Fibroblast of skin of right biceps (primary cell): ENCODE data around the gene OGA.

Source experiments
- DNase-seq: peaks from one replicate; pipeline ENCODE4 v3.0.0-alpha.2; 2013

The OGA gene

DNA sequence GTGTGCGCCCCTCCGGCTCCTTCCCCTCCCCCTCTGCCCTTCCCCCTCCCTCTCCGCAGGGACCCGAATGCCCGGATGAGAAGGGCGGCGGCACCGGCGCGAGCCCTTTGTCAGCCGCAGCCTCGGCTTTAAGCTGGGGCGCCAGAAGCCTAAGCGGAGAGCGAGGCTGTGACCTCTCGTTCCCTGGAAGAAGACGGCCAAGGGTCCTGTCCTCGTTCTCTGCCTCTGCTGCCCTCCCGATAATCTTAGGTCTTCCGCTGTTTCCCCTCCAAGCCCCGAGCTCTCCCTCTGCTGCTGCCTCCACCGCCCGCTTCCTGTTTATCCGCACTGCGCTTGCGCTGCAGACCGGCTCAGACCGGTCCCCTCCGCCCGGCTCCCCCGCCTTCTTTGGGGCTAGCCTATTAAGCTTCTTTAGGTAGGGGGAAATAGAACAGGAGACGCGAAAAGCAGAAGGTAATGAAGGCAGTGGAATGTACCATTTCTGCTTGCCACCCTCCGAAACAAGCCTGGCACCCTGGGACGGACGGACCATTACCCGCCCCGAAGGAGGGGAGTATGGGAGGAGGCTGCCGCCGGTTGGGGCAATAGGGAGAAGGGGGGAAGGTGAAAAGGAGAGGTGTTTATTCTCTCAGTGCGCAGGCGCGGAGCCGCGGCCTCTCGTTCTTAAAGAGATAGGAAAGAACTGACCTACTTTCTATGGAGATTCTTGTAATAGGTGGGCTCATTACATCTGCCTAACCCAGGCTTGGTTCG is at the start of gene OGA:
Gene OGA, minus strand, starts transcription at position 326 of the 753 bp plus-strand sequence. CDS start 422 bp downstream, outside the sequence.
- peak; percentile 100 for DNase-seq

DNA sequence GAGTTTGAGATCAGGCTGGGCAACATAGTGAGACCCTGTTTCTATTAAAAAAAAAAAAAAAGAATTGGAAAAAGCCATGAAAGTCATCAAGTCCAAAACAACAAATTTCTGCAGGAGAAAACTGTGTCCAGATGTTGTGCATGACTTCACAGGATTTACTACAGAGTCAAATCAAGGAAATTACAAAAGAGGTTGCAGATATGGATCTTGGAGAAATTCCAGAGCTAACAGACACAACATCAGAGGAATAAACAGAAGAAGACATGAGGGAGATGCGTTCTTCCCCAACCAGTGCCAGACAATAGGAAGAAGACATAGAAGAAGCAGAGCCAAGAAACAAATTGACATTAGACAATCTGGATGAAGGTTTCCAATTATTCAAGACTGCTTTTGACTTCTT is 49.7 kb upstream of the OGA start:
- no peak for DNase-seq

DNA sequence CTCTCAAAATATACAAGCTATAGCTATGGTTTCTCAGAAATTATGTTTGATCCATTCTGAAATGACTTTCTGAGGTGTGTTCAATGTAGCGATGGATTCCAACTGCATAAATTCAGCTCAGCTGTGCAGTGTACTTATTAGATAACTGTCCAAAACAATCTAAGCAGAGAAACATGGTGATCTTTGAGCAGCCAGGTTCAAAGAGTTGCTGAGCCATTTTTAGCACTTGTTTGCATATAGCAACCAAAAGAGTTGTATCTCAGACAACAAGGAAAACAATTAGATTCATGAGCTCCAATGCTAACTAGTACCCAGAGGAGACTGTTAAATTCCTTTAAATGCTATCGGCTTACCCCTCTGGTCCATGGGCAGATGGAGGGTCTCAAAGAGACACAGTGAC is 41.3 kb upstream of the OGA start:
- no peak for DNase-seq

DNA sequence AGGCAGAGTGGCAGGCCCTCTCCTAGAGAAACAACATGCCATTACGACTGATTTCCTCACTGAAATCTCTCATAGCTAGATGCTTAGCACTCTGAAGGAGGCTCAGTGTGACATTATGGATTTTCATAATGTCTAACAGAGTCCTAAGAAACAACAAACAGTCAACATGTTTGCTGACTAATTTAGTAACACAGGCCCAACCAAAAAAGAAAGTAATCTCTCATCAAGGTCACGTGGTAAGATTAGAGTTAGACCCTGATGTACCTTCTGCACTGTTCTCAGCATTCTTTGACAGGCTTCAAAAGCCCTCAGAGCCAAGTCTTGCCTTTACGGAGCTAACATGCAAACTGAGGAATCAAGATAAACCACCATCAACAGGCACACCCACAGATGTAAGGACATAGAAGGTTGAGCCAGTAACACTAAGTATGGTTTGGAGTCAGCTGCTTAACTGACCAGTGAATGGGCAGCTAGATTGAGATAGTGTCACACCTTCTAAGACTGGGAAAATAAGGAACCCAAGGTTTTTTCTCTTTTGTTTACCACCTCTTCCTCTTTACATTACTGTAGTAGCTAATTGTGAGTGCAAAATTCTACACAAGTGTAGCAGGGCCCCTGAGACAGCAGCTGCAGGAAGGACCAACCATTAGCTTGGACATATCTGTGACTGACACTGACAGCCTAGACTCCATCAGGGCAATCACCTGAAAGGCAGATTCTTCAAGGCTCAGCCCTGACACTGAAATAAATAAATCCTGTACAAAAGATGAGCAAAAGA is 40.7 kb upstream of the OGA start:
- DNase-seq = no peak

DNA sequence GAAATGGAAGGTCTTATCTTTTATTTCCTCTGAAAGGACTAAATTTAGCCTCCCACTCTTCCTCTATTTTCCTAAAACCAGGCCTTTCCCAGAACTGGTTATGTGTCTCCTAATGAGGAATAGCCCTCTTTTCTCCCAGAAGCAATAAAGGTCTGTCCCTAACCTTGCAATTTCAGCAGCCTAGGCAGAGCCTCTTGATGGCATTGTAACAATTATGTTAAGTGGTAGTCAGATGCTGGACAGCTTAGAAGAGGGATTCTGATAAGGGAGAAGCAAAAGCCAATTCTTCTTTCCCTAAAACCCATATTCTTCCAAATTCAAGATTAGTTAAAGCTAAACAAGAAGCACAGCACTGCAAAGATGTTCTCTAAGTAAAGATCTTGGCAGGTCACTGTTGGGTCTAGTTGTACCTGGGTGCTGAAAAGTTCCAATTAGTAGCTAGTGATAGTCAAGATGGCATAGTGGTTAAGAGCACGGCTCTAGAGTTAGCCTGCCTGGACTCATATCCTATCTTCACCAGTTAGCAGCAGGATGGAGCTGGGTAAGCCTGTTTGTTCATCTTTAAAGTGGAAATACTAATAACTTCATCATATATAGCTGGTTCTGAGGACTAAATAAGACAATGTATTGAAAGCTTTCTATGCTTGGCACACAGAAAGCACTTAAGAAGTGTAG is 39.7 kb upstream of the OGA start:
- DNase-seq = no peak

DNA sequence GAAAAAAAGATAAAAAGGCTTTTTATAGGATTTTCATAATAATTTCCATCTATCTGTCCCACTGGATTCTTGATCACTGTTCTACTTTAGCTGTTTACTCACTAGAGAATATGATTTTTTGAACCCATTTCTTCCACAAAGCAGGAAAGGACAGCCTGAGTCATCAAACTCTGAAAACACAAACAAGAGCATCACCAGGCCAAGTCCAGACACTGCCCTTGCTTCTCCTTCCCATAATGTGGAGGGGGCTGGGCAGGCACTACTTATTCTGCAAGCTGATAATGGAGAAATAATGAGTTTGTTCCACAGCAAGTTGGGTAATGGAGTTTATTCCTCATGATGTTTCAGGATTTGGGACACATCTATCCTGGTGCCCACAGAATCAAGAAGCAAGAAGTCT is 38.4 kb upstream of the OGA start:
- no peak for DNase-seq

DNA sequence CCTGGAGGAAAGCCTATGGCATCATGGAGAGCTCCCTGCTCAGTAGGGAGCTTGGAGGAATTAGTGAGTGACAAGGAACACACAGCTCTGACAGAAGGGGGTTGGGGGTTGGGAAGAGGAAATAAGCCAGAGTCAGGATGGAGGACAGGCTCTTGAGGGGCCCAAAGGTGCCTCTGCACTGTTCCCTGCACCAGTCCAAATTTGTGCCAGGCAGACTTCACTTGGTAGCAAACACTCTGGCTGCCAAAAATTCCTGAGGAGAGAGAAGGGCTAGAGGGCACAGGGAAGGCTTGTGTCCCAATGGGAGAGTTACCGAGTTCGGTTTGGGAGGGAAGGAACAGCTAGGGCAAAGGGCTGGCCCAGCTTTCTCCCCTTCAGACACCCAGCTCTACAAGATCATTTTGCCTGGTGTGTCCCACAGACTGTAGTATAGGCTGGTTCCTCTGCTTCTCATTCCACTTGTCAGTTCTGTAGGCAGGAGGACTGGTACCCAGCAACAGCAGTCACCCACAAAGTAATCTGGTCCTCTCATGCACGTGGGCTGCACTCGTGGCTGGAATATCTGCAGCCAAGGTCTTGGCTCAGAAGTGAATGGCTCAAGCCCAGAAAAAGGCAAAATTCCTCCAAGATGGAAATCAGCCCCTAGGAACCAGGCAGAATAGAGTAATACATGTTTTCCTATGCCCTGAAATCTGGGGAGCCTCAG is 33.3 kb upstream of the OGA start:
- DNase-seq = no peak

DNA sequence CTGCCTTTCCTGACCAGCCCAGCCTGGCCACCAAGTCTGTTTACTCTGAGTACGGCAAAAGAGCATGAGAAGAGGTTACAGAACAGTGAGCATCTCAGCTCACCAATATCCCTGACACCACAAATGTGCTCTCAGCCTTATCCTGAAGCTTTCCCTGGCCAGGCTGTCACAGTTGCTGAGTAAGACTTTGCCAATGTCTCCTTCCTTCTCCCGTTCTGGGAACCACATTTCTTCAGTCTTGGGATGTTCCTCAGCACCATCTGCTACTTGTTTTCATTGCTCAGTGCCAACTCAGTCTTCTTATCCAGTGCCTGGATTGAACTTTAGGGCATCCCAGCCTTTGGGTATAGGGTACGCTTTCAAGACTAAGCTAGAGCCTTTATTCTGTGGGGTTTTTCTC is 32.5 kb upstream of the OGA start:
- no peak for DNase-seq

DNA sequence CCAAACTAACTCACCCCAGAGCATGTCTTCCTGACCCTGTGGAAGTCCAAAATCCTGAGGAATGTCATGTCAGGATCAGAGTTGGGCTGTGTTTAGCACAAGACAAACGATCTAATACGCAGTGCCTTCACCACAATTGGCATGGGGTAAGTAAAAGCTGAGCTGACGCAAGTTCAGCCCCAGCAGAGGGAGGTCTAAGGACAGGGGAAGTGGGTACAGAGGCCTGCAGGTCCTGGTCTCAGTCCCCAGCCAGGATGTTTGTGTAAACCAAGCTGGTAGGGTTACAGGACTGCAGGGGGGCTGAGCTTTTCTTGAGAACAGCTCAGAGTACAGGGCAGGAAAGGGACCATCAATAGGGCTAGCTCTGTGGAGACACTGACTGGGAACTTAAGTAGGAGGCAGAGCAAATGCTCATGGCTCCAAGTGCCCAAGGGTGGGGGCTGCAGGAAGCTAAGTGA is 30.7 kb upstream of the OGA start:
- DNase-seq = no peak

DNA sequence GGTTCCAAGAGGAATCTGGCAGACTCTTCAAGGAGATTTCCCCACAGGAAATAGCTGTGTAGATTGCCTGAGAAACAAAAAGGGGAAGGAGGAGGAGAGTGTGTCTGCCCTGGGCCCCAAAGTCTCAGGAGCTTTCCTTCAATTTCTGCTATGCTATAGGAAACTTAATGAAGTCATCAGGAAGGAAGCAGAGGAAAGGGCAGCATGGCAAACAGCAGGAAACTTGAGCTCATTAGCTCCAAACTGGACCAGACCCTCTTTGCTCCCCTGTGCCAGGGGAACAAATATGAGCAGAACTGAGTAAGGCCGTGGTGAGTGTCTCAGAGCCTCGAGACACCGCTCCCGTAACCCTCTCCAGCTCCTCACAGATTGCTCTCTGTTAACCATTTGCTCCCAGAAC is 30.2 kb upstream of the OGA start:
- DNase-seq = no peak

DNA sequence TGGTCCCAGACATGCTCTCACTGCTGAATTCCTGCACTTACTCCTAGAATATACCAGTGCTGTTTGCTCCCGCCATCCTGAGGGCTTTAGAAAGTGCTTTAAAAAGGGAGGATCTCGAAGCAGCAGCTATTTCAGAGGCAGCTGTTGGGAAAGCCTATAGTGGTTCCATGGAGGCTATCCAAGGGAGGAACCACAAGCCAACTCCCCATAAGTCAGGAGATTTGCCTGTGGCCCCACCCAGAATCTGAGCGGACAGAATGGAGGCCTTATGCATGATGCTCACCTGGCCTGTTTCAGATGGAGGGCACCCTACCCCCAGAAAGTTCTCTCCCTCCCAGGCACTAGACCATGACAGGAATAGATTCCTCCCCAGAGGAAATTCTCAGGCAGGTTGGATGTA is 27.6 kb upstream of the OGA start:
- no peak for DNase-seq

DNA sequence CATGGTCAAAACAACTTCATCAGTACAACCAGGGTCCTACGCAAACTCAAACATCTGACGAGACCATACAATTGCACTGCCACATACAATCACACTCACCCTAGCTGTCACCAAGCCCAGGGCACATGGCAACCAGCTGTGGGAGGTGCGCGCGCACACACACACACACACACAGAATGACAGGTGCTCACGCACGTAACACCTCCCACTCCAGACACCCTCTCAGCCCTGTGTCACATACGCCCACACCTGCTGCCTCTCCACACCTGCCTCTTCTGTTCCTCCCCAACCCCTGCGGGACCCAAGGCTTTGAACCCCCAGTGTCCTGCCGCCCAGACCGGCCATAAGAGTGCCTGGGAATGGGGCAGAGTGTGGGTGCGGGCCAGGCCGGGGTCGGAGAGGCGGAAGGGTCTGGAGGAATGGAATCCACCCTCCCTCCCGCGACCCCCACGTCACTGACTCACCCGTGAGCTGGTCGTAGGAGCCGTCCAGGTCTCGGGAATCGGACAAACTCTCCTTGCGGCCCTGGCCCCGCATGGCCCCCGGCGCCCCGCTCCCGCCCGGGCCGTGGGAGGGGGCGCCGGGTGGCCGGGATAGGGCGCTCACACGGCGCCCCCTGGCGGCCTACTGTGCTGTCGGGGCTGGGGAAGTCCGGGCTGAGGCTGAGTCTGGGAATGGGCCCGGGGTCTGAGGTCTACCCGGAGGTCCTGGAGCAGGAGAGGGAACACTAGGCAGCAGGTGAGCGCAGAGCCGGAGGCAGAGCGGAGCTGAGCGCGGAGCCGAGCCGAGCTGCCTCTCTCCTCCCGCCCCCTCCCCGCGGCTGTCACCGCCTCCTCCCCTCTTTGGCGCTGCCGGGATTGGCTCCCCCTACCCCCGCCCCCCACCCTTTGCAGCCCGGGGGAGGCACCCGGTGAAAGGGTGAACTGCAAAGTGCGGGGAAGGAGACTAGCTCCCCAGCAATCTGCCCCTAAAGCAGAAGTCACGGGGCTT is 25.1 kb upstream of the OGA start, which contains the start of gene KCNIP2:
Gene KCNIP2, minus strand, starts transcription at position 769 of the 990 bp plus-strand sequence. Its CDS starts 232 bp downstream, at position 537.
- no peak for DNase-seq

DNA sequence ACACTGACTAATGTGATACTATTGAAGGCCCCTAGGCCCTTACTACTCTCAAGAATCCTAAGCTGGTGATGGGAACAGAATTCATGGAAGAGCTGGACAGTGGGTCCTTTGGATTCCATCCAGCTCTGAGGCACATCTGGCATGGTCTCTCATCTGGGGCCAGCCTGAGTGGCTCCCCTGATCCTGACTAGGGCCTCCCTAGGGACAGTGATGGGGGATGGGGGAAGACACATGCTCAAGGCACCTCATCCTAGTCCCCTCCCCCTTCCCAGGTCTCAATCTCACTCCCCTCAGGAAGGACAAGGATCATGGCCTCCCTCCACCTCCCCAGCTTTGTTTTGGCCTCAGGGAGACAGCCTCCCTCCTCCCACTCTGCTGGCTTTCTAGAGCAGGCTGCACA is 23.6 kb upstream of the OGA start:
- DNase-seq = no peak

DNA sequence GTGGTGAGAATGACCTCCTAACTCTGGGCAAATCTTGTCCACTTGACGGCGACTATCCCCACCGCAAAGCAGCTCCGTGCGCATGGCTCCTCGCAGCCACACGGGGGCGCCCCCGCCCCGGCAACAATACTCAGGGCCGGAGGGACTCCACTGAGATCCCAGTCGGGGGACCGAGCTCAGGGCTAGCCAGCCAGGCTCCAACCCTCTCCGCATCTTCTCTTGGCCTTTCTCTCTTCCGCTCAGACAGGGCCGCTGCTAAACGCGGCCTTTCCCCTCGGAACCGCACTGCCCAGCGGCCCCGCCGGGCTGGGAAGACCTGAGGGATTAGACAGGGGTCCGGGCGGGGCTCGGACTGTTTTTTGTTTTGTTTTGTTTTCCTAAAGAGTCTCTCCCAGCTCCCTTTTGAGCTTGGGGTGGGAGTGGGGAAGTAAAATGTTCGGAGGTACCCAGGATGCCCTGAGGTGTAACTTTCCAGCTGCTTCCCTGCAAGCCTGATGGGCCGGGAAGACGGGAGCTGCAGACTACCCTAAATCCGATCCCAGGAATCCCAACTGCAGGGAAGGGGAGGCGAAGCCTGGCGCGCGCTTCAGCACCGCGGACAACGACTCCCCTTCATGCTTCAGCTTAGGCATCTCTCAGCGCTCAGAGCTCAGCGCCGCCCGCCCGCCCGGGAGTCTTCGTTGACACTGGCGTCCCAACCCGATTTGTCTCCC is 22.7 kb upstream of the OGA start:
- peak; percentile 81 for DNase-seq

DNA sequence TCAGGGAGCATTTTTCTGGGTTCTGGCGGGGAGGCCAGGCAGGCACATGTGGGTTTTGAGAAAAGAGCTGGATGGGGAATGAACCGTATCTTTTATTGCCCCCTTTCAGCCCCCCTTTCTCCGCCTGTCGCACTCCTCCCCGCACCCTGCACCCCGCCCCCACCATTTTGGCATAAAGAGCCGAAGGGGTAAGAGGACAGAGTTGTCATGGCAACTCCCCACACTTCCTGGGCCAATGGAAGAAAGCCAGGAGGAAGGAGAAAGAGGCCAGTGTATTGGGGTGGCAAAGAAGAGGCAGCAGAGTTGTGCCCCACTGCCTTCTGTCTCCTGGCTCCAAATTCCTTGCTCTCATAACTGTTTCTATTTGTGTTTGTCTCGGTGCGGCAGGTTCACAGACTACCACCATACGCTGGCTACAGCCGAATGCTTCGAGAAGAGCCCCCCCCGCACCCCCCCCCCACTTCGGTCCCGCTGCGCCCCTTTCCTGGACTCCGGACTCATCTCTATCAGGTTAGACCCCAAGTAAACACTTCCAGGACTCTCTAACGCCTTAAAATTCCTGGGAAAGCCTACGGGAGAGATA is 21.9 kb upstream of the OGA start:
- DNase-seq = peak; percentile 22

DNA sequence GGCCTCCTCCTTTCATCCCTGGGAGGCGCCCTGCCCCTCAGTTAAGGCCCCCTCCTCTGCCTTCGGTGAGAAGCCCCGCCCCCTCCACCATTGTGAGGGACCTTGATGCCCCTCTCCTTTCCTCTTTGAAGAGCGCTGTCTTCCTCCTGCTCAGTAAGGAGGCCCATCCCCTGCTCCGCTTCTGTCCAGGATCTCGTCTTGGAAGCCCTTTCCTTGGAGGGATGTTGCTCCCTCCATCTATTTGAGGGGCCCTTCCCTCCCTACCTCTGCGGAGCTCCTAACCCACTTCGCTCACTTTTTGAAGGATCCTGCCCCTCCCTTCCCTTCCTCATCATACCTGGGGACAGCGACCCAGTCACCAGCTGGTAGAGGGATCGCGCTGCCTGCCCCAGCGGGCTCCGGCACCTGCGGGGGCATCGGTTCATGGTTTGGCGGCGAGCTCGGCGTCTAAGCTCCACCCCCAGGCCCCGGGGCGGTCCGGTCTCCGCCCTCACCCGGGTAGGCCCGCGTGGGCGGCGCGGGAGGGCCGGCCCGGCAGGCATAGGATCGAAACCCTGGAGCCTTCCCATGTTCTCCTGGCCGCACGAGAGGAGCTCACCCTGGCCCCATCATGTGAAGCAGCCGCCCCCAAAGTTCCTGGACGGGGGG is 21.3 kb upstream of the OGA start:
- DNase-seq = peak; percentile 18

DNA sequence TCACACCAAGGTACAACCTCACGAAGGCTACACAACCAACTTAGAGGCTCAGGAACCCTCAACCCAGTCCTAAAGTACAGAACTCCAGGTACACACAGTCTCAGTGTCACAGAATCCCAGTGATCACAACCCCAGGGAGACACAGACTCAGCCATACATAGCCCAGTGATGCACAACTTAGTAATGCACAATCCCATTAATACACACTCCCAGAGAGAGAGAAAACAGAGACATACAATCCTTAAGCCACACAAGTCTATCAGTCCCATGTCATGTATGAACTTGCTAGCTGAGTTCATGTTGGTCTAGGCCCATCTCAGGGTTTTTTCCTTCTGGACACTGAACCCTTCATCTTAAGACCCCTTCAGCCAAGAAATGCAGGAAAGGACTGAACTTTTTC is 20.8 kb upstream of the OGA start:
- no peak for DNase-seq

DNA sequence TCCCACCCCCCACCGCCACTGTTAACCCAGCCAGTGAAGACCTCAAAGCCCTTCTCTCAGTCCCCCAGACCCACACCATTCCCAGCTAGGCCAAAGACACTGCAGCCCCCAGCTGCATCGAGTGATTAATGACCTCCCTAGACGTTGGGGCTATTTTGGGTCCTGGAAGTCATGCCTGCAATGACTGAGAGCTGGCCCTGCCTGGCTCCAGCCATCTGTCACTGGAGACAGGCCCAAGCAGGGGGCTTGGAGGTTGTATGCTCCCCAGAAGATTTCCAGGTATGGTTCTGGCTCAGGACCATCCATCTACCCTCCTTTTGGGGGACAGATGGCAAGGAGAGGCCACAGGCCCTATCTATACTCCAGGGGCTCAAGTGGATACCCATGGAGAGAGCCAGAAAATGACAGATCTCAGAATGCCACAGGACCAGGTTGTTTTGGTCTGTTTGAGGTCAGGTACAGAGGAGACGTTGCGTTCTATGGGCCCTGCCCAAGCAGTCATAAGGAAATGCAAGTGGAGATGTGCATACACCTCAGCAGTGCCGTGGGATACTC is 20.2 kb upstream of the OGA start:
- no peak for DNase-seq

DNA sequence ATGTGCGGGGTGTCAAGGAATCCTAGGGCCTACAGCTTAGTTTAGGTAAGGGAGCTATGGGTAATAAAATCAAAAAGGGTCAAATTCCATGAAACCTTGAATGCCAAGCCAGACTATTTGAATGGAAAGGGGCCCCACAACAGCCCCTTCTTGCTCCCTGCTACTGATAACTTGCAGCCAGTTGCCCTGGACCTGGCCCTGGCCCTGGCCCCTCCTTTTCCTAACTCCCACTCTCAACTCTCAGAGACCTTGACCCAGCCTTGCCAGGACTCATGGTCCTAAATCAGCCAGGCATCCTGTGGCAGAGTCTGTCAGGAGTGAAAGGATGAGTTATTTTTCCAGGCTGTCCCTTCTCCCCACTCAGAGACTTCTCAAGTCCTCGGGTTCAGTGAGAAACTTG is 19.5 kb upstream of the OGA start:
- DNase-seq = no peak

DNA sequence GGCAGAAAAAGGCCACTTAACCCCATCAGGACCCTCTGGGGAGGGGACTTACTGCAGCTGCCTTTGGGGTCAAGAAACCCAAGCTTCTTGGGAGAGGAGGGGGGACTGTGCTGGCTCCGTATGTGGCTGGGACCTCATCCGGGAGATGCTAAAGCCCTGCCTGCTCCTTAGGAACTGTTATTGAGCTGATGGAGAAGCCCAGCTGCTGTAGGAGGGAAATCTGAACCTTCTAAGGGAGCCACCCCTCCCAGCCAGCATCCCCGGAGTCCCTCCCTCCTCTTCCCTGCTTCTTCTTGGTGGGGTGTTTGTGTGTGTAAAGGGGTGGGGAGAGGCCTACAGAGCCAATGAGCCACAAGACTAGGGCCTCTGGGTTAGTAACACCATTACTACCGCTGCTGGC is 17.1 kb upstream of the OGA start:
- no peak for DNase-seq
